Mammary epithelial cell (primary cell): Measurements from ENCODE around the gene NEGR1.

ENCODE experiments used
- EZH2 ChIP-seq: IDR thresholded peaks from 2 replicates; pipeline ENCODE4 v1.6.1; 2012; ENCODE audit warnings: low read length, inconsistent platforms, borderline replicate concordance
- TF ChIP-seq, protein P1 (sequence below), 2 donors: IDR thresholded peaks in 1 of 2; conservative IDR thresholded peaks in 1 of 2; 2 replicates each; pipeline ENCODE4 v1.5.1; 2011 to 2012; ENCODE audit warnings: inconsistent platforms in 2 of 2, low read length in 2 of 2, mild to moderate bottlenecking in 2 of 2, control low read depth in 1 of 2, low read depth in 1 of 2; ENCODE audit not compliant: insufficient read depth in 1 of 2; ENCODE audit errors: extremely low read depth in 1 of 2

DNA sequence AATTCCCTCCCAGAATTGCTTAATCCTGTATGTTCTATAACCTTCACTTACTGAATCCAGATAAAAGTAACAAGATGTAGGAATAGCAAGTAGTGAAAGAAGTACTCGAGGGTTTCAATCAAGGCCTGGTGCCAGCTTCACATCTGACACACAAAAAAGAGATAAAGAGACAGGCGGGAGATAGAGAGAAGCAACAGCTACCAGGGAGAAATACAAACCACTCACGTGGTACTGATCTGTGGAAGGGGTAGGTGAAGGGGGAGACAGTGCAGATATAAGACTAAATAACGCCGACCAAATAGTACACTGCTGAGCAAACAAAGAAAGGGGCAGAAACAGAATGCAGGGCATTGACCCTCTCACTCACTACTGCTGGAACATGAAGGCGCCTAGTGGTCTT lies 295.2 kb downstream of the NEGR1 start:
- TF ChIP-seq, protein P1, sequence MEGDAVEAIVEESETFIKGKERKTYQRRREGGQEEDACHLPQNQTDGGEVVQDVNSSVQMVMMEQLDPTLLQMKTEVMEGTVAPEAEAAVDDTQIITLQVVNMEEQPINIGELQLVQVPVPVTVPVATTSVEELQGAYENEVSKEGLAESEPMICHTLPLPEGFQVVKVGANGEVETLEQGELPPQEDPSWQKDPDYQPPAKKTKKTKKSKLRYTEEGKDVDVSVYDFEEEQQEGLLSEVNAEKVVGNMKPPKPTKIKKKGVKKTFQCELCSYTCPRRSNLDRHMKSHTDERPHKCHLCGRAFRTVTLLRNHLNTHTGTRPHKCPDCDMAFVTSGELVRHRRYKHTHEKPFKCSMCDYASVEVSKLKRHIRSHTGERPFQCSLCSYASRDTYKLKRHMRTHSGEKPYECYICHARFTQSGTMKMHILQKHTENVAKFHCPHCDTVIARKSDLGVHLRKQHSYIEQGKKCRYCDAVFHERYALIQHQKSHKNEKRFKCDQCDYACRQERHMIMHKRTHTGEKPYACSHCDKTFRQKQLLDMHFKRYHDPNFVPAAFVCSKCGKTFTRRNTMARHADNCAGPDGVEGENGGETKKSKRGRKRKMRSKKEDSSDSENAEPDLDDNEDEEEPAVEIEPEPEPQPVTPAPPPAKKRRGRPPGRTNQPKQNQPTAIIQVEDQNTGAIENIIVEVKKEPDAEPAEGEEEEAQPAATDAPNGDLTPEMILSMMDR (conservative IDR thresholded peaks at IDR 0.05 in 1 of 2, IDR thresholded peaks at IDR 0.05 in 1 of 2; ENCODE audit: extremely low read depth in 1 of 2, insufficient read depth in 1 of 2, low read depth in 1 of 2, low read length in 2 of 2), result no peak
- no peak for TF ChIP-seq EZH2
